GM12878 (cell line): ENCODE results near the gene TBRG1. TPM values are rescaled to one million over a fixed set of nuclear protein-coding genes. Genes with fewer than 3 reads are reported as not detected.

Experiments
- CHD1 ChIP-seq: IDR thresholded peaks from 2 replicates; pipeline ENCODE4 v1.6.1; 2012; ENCODE audit warnings: low read depth, low read length, improper control_type of control experiment
- CREB1 ChIP-seq: IDR thresholded peaks from 2 replicates; pipeline ENCODE4 v1.6.1; 2012; ENCODE audit warnings: low read depth, mild to moderate bottlenecking, inconsistent platforms
- EGR1 ChIP-seq, 2 experiments: IDR thresholded peaks; 1 replicate in 1 of 2; 2 replicates in 1 of 2; pipeline ENCODE4 v1.6.1; 2011 to 2012; ENCODE audit warnings: low read depth in 2 of 2, low read length in 2 of 2, borderline replicate concordance in 1 of 2, mild to moderate bottlenecking in 1 of 2, moderate library complexity in 1 of 2
- ETV6 ChIP-seq, 2 experiments: fragments of 450-650 bp in 1 of 2; IDR thresholded peaks in 1 of 2; conservative IDR thresholded peaks in 1 of 2; 2 replicates each; pipeline ENCODE4 v1.6.1; 2014; ENCODE audit warnings: antibody characterized with exemption in 1 of 2, borderline replicate concordance in 1 of 2, low read depth in 1 of 2, mild to moderate bottlenecking in 1 of 2, moderate library complexity in 1 of 2
- HSF1 ChIP-seq: fragments of 150-350 bp; IDR thresholded peaks from 2 replicates; pipeline ENCODE4 v1.6.1; 2014; ENCODE audit warnings: mild to moderate bottlenecking, low read depth, low read length
- JUND ChIP-seq: IDR thresholded peaks from 2 replicates; pipeline ENCODE4 v1.6.1; 2012; ENCODE audit warnings: low read depth, mild to moderate bottlenecking, low read length, improper control_type of control experiment, moderate library complexity
- LARP7 ChIP-seq: fragments of 450-650 bp; IDR thresholded peaks from 2 replicates; pipeline ENCODE4 v1.6.1; 2017; ENCODE audit warnings: mild to moderate bottlenecking
- POLR2AphosphoS5 ChIP-seq: IDR thresholded peaks from 2 replicates; pipeline ENCODE4 v1.6.1; 2011; ENCODE audit warnings: mild to moderate bottlenecking, low read length, inconsistent platforms
- RUNX3 ChIP-seq: IDR thresholded peaks from 2 replicates; pipeline ENCODE4 v1.6.1; 2012; ENCODE audit warnings: low read length, inconsistent platforms
- SIX5 ChIP-seq: IDR thresholded peaks from 2 replicates; pipeline ENCODE4 v1.6.1; 2011; ENCODE audit warnings: mild to moderate bottlenecking, low read depth, low read length, moderate library complexity; ENCODE audit not compliant: severe bottlenecking
- SMAD5 ChIP-seq: IDR thresholded peaks from 2 replicates; pipeline ENCODE4 v1.6.1; 2016; ENCODE audit warnings: antibody characterized with exemption, low read depth
- WRNIP1 ChIP-seq: IDR thresholded peaks from 2 replicates; pipeline ENCODE4 v1.6.1; 2011; ENCODE audit warnings: low read depth, low read length, improper control_type of control experiment, borderline replicate concordance
- YBX1 ChIP-seq: fragments of 450-650 bp; IDR thresholded peaks from 2 replicates; pipeline ENCODE4 v1.6.1; 2016; ENCODE audit warnings: antibody characterized with exemption
- ZNF274 ChIP-seq: IDR thresholded peaks from one replicate; pipeline ENCODE4 v1.8.0; 2011; ENCODE audit not compliant: insufficient read length, insufficient read depth
- ZNF687 ChIP-seq: fragments of 450-650 bp; IDR thresholded peaks from 2 replicates; pipeline ENCODE4 v1.6.1; 2017; ENCODE audit warnings: mild to moderate bottlenecking, moderate library complexity
- polyA plus RNA-seq, 11 experiments: library from polyadenylated mRNA; depleted of rRNA in 4 of 11; unstranded in 6 of 11; stranded (reverse) in 5 of 11; fragments of >200 nt; fragmentation: Nextera tagmentation in 4 of 11; fragmentation: Illumina TruSeq in 1 of 11; extraction: Ambion mirVana in 4 of 11; extraction: Trizol in 1 of 11; gene quantifications; 1 replicate in 1 of 11; 2 replicates in 10 of 11; pipeline versions ENCODE4 v1.2.1 to v1.2.3, GENCODE V29; 2011 to 2016; ENCODE audit warnings: inconsistent platforms in 2 of 11, missing spikeins in 2 of 11, low read depth in 1 of 11
- total RNA-seq, 4 experiments: library from RNA; depleted of rRNA in 3 of 4; stranded (reverse); fragments of >200 nt in 3 of 4; fragmentation: Illumina TruSeq in 1 of 4; extraction: Trizol in 1 of 4; gene quantifications; 2 replicates each; pipeline versions ENCODE4 v1.2.1 to v1.2.3, GENCODE V29; 2013 to 2021
- TF ChIP-seq, protein P1 (sequence below): fragments of 450-650 bp; conservative IDR thresholded peaks from 2 replicates; pipeline ENCODE4 v1.6.1; 2017; ENCODE audit warnings: mild to moderate bottlenecking, moderate library complexity
- TF ChIP-seq, protein P2 (sequence below): fragments of 450-650 bp; formaldehyde crosslinking; IDR thresholded peaks from 2 replicates; pipeline ENCODE4 v1.4.0; 2020; ENCODE audit warnings: mild to moderate bottlenecking, moderate library complexity

TBRG1 gene
- total and polyA plus RNA-seq, 10 of the 15 experiments (the other 5 are each of a cell fraction or from before 2014, with no cell fraction given): 12.3 to 46.6 (median 26.2) TPM

DNA sequence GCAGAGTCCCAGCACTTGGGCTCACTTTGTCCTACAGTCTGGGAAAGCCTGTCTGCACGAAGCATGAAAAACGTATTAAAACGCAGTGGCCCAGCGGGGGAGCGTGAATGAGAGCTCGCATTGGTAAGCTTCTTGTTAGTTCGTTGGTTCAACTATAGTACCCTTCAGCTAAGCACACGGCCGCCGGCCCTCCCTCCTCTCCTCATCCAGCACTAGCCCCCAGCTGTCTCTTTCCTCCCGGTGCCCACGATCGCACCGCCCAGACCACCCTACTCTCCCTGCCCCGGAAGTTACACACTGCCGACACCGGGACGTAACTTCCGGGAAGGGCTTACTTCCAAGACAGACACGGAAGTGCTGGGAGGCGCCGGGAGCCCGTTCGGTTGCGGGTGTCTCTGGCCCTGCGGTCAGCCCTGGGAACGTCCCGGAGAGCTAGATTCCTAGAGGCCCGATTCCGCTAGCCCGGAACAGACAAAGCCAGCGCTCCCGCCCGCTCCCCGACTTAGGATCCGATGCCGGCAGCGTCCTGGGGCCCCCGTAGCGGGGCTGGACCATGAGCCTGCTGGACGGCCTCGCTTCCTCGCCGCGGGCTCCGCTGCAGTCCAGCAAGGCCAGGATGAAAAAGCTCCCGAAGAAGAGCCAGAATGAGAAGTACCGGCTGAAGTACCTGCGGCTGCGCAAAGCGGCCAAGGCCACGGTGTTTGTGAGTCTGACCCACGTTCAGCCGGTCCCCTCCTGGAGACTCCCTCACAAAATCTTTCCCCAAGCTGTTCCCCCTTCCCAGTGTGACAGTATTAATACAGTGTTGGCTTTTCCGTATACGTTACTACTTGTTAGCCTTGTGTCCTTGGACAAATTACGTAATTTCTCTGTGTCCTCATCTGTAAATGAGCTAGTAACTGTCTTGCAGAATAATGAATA is at the start of gene TBRG1 (continued):
- TF ChIP-seq, protein P1, sequence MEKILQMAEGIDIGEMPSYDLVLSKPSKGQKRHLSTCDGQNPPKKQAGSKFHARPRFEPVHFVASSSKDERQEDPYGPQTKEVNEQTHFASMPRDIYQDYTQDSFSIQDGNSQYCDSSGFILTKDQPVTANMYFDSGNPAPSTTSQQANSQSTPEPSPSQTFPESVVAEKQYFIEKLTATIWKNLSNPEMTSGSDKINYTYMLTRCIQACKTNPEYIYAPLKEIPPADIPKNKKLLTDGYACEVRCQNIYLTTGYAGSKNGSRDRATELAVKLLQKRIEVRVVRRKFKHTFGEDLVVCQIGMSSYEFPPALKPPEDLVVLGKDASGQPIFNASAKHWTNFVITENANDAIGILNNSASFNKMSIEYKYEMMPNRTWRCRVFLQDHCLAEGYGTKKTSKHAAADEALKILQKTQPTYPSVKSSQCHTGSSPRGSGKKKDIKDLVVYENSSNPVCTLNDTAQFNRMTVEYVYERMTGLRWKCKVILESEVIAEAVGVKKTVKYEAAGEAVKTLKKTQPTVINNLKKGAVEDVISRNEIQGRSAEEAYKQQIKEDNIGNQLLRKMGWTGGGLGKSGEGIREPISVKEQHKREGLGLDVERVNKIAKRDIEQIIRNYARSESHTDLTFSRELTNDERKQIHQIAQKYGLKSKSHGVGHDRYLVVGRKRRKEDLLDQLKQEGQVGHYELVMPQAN: peak; percentile 78
- no peak for TF ChIP-seq HSF1
- no peak for TF ChIP-seq JUND
- TF ChIP-seq CREB1: peak; percentile 94
- no peak for TF ChIP-seq ZNF274
- peak in 1 of 2 experiments; percentile 44; a peak in 1 of 3 replicates for TF ChIP-seq EGR1 (IDR thresholded peaks at IDR 0.05; ENCODE audit: borderline replicate concordance in 1 of 2, low read depth in 2 of 2, low read length in 2 of 2)
- TF ChIP-seq RUNX3: peak; percentile 76
- TF ChIP-seq POLR2AphosphoS5: peak; percentile 93
- 0 out of 2 replicates have a peak, but pooled peaks have one; percentile 43 for TF ChIP-seq LARP7
- TF ChIP-seq WRNIP1: no peak
- no peak for TF ChIP-seq YBX1
- TF ChIP-seq SMAD5: peak; percentile 90
- peak; percentile 62; the same call in 1 of the 2 replicates for TF ChIP-seq ZNF687
- TF ChIP-seq SIX5: no peak
- peak in 1 of 2 experiments; percentile 97; a peak in 2 of 4 replicates for TF ChIP-seq ETV6 (conservative IDR thresholded peaks at IDR 0.05 in 1 of 2, IDR thresholded peaks at IDR 0.05 in 1 of 2; ENCODE audit: borderline replicate concordance in 1 of 2, low read depth in 1 of 2)
- TF ChIP-seq, protein P2, sequence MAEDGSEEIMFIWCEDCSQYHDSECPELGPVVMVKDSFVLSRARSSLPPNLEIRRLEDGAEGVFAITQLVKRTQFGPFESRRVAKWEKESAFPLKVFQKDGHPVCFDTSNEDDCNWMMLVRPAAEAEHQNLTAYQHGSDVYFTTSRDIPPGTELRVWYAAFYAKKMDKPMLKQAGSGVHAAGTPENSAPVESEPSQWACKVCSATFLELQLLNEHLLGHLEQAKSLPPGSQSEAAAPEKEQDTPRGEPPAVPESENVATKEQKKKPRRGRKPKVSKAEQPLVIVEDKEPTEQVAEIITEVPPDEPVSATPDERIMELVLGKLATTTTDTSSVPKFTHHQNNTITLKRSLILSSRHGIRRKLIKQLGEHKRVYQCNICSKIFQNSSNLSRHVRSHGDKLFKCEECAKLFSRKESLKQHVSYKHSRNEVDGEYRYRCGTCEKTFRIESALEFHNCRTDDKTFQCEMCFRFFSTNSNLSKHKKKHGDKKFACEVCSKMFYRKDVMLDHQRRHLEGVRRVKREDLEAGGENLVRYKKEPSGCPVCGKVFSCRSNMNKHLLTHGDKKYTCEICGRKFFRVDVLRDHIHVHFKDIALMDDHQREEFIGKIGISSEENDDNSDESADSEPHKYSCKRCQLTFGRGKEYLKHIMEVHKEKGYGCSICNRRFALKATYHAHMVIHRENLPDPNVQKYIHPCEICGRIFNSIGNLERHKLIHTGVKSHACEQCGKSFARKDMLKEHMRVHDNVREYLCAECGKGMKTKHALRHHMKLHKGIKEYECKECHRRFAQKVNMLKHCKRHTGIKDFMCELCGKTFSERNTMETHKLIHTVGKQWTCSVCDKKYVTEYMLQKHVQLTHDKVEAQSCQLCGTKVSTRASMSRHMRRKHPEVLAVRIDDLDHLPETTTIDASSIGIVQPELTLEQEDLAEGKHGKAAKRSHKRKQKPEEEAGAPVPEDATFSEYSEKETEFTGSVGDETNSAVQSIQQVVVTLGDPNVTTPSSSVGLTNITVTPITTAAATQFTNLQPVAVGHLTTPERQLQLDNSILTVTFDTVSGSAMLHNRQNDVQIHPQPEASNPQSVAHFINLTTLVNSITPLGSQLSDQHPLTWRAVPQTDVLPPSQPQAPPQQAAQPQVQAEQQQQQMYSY (CRISPR knock-in tag): no peak
- no peak for TF ChIP-seq CHD1
